Measurements from ENCODE around the gene SORCS1.
A peak's percentile ranks its signal among the peaks of the same experiment; 100 is the strongest.

Gene SORCS1

DNA sequence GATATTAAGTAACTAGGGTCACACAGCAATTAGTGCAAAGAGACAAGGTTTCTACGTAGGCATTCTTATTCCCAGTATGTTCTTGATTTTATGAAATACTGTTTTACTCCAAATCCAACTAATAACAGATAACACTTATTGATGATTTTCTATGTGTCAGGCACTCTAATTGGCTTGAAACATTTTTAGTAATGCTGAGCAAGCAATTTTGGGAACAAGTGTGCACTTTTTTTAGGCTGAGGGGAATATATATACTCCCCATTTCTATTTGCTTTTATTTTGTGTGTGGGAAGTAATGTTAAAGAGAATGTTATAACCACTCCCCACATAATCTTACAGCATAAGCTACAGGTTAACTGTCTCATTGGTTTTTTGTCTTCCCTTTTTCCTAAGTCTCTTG, 4.2 kb upstream of the SORCS1 start:
- Histone ChIP-seq H2BK15ac (replicated peaks; ENCODE audit: low read depth) (no peak overlapping the region), H3K18ac (ENCODE audit: low read length) (no peak overlapping the region), H3K4me2 (ENCODE audit: low read length) (no peak overlapping the region), H4K8ac (ENCODE audit: low read depth, low read length) (no peak overlapping the region), H3K27ac (ENCODE audit: low read depth, low read length) (no peak overlapping the region), H3K79me1 (ENCODE audit: low read length) (no peaks in the 10 kb centered on the region), H4K5ac (ENCODE audit: low read length) (no peak overlapping the region), H3K36me3 (ENCODE audit: control insufficient read depth, insufficient read depth, low read length) (no peaks in the 10 kb centered on the region), H2BK5ac (ENCODE audit: low read length) (no peak overlapping the region), H3K4ac (ENCODE audit: low read depth, low read length) (no peak overlapping the region), H3K9ac (ENCODE audit: low read length) (no peak overlapping the region), H3K79me2 (ENCODE audit: control insufficient read depth, insufficient read depth, low read length) (no peaks in the 10 kb centered on the region), H3K4me3 (ENCODE audit: low read length) (no peak overlapping the region), H2BK120ac (ENCODE audit: low read depth, low read length) (no peak overlapping the region), H3K4me1 (ENCODE audit: control insufficient read depth, low read depth, low read length) (no peaks in the 10 kb centered on the region), H2AK5ac (ENCODE audit: low read length) (no peak overlapping the region), H3K23ac (ENCODE audit: low read length) (no peak overlapping the region), H3K56ac (ENCODE audit: low read length) (no peak overlapping the region), H3K27me3 (ENCODE audit: insufficient read depth, low read length, poor library complexity) (peaks cover 5% of the 10 kb centered on the region)
- no CpG with 5 or more reads among the region's 1 CpG for WGBS (ENCODE audit: extremely low coverage, insufficient coverage, low lambda C conversion rate)
- DNase-seq: no peak

DNA sequence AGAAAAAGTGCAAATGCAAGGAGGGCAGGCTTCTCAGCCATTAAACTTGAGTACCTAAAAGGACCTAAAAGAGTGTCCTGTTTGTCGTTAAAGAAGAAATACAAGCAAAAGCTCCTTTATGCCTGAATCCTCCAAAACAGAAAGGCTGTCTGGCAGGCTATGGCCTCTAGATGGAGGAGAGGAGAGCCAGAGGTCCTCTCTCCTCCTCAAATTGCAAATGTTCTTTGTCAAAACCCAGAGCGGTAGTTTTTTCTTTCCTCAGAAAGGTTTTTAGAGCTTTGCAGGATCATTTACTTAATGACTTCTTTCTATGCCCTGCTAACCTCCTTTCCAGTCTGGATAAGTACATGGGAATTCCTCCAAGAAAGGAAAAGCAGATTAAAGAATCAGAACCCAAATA, 1.9 kb upstream of the SORCS1 start:
- no CpG with 5 or more reads among the region's 2 CpGs for WGBS (ENCODE audit: extremely low coverage, insufficient coverage, low lambda C conversion rate)
- no peak overlapping the region for H3K4me3 ChIP-seq (ENCODE audit: low read length)
- H3K56ac ChIP-seq (ENCODE audit: low read length): no peak overlapping the region
- no peak overlapping the region for H3K18ac ChIP-seq (ENCODE audit: low read length)
- no peak overlapping the region for H2BK15ac ChIP-seq (replicated peaks; ENCODE audit: low read depth)
- H2AK5ac ChIP-seq (ENCODE audit: low read length): no peak overlapping the region
- H2BK5ac ChIP-seq (ENCODE audit: low read length): no peak overlapping the region
- H3K27me3 ChIP-seq (ENCODE audit: insufficient read depth, low read length, poor library complexity): peaks cover 5% of the 10 kb centered on the region
- no peaks in the 10 kb centered on the region for H3K4me1 ChIP-seq (ENCODE audit: control insufficient read depth, low read depth, low read length)
- no peaks in the 10 kb centered on the region for H3K79me1 ChIP-seq (ENCODE audit: low read length)
- H3K4ac ChIP-seq (ENCODE audit: low read depth, low read length): no peak overlapping the region
- H3K79me2 ChIP-seq (ENCODE audit: control insufficient read depth, insufficient read depth, low read length): no peaks in the 10 kb centered on the region
- H3K27ac ChIP-seq (ENCODE audit: low read depth, low read length): no peak overlapping the region
- H3K36me3 ChIP-seq (ENCODE audit: control insufficient read depth, insufficient read depth, low read length): no peaks in the 10 kb centered on the region
- no peak overlapping the region for H2BK120ac ChIP-seq (ENCODE audit: low read depth, low read length)
- no peak overlapping the region for H3K23ac ChIP-seq (ENCODE audit: low read length)
- peak; percentile 37 for DNase-seq
- H3K9ac ChIP-seq (ENCODE audit: low read length): no peak overlapping the region
- no peak overlapping the region for H3K4me2 ChIP-seq (ENCODE audit: low read length)
- no peak overlapping the region for H4K5ac ChIP-seq (ENCODE audit: low read length)
- no peak overlapping the region for H4K8ac ChIP-seq (ENCODE audit: low read depth, low read length)

DNA sequence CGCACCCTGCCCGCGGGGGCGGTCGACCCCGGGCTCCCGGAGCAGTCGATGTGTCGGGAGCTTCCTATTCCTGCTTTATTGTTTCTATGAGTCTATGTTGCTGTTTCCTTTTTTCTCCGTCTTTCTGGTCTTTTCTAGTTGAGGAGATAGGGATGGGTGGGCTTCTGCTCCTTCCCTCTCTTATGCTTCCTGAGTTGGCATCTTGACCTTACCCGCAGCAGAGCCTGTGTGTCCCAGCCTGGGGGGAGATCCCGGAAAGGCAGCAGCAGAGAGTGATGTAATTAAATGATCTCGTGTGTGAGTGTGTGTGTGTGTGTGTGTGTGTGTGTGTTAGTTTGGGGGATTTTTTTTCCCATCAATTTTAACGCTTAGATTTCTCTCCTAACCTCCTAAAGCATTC, 486 bp upstream of the SORCS1 start:
- Histone ChIP-seq H3K27ac (ENCODE audit: low read depth, low read length) (no peak overlapping the region), H3K4me1 (ENCODE audit: control insufficient read depth, low read depth, low read length) (no peaks in the 10 kb centered on the region), H3K23ac (ENCODE audit: low read length) (no peak overlapping the region), H3K4me3 (ENCODE audit: low read length) (peak overlapping the region; percentile 11), H4K5ac (ENCODE audit: low read length) (no peak overlapping the region), H2BK5ac (ENCODE audit: low read length) (no peak overlapping the region), H3K79me1 (ENCODE audit: low read length) (no peaks in the 10 kb centered on the region), H3K27me3 (ENCODE audit: insufficient read depth, low read length, poor library complexity) (peaks cover 5% of the 10 kb centered on the region), H2BK15ac (replicated peaks; ENCODE audit: low read depth) (no peak overlapping the region), H3K79me2 (ENCODE audit: control insufficient read depth, insufficient read depth, low read length) (no peaks in the 10 kb centered on the region), H3K56ac (ENCODE audit: low read length) (peak overlapping the region; percentile 52), H3K9ac (ENCODE audit: low read length) (peak overlapping the region; percentile 25), H2BK120ac (ENCODE audit: low read depth, low read length) (no peak overlapping the region), H3K4me2 (ENCODE audit: low read length) (peak overlapping the region; percentile 53), H3K18ac (ENCODE audit: low read length) (peak overlapping the region; percentile 21), H4K8ac (ENCODE audit: low read depth, low read length) (no peak overlapping the region), H3K4ac (ENCODE audit: low read depth, low read length) (no peak overlapping the region), H3K36me3 (ENCODE audit: control insufficient read depth, insufficient read depth, low read length) (no peaks in the 10 kb centered on the region), H2AK5ac (ENCODE audit: low read length) (no peak overlapping the region)
- WGBS (ENCODE audit: extremely low coverage, insufficient coverage, low lambda C conversion rate): no CpG with 5 or more reads among the region's 14 CpGs
- DNase-seq: peak; percentile 50

DNA sequence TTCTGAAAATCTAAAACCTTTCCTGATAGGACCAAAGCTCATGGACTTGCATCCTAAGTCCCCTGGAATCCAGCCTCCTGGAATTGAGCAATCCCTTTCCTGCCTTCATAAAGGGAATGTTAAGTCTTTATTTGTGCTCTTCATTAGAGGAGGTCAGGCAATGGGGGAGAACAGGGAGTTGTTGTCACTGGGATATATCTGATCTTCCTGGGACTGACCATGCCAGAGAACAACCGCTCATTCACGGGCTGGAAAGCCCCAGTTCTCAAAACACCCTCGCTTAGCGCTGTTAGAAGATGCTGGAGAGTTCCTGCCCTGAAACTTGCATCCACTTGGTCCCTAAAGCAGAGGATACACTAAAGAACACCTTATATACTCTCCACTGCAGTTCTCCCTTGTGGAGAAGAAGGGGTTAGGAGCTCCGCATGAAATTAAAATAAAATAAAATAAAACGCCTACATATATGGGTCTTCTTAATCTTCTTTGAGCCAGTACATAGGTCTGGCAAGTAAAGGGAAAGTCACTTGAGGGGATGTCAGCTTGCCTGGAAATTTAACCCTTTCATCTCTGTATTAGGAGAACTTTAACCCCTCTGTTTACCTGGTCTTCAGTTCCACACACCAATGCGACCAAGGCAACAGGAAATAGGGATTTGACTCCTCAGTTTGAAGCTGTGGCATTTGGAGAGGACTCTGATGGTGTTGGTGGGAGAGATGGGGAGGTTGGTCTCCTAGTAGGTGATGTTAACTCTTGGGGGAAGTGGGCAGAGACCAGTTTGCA, 1.2 kb downstream of the SORCS1 start:
- Histone ChIP-seq H4K5ac (ENCODE audit: low read length) (no peak overlapping the region), H3K18ac (ENCODE audit: low read length) (no peak overlapping the region), H2BK5ac (ENCODE audit: low read length) (no peak overlapping the region), H3K4me2 (ENCODE audit: low read length) (no peak overlapping the region), H2AK5ac (ENCODE audit: low read length) (no peak overlapping the region), H3K56ac (ENCODE audit: low read length) (no peak overlapping the region), H3K27ac (ENCODE audit: low read depth, low read length) (no peak overlapping the region), H2BK120ac (ENCODE audit: low read depth, low read length) (no peak overlapping the region), H3K4ac (ENCODE audit: low read depth, low read length) (no peak overlapping the region), H3K23ac (ENCODE audit: low read length) (no peak overlapping the region), H3K79me2 (ENCODE audit: control insufficient read depth, insufficient read depth, low read length) (no peaks in the 10 kb centered on the region), H3K4me1 (ENCODE audit: control insufficient read depth, low read depth, low read length) (no peaks in the 10 kb centered on the region), H2BK15ac (replicated peaks; ENCODE audit: low read depth) (no peak overlapping the region), H3K27me3 (ENCODE audit: insufficient read depth, low read length, poor library complexity) (peaks cover 5% of the 10 kb centered on the region), H3K4me3 (ENCODE audit: low read length) (no peak overlapping the region), H4K8ac (ENCODE audit: low read depth, low read length) (no peak overlapping the region), H3K9ac (ENCODE audit: low read length) (no peak overlapping the region), H3K36me3 (ENCODE audit: control insufficient read depth, insufficient read depth, low read length) (no peaks in the 10 kb centered on the region), H3K79me1 (ENCODE audit: low read length) (no peaks in the 10 kb centered on the region)
- peak; percentile 48 for DNase-seq
- WGBS (ENCODE audit: extremely low coverage, insufficient coverage, low lambda C conversion rate): no CpG with 5 or more reads among the region's 7 CpGs

DNA sequence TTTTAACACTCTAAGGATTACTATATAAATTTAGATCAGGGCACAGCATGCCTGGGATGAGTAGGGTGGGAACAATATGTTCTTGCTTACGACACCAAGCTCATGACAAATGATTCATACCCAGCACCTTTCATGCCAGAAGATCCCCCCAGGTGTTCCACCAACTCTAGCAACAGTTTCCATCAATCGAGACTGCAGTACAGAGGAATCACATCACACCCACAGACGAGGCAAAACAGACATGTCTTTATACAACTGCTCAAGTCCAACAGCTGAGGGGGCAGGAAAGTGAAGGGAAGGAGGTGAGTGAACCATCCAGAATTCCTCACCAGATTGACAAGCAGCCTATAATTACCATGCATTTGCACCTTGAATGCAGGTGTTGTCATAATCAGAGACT, 3.6 kb downstream of the SORCS1 start:
- no peak overlapping the region for H4K8ac ChIP-seq (ENCODE audit: low read depth, low read length)
- no peaks in the 10 kb centered on the region for H3K36me3 ChIP-seq (ENCODE audit: control insufficient read depth, insufficient read depth, low read length)
- peaks cover 5% of the 10 kb centered on the region for H3K27me3 ChIP-seq (ENCODE audit: insufficient read depth, low read length, poor library complexity)
- H2BK5ac ChIP-seq (ENCODE audit: low read length): no peak overlapping the region
- H2BK120ac ChIP-seq (ENCODE audit: low read depth, low read length): no peak overlapping the region
- WGBS (ENCODE audit: extremely low coverage, insufficient coverage, low lambda C conversion rate): no CpG with 5 or more reads among the region's 3 CpGs
- H3K56ac ChIP-seq (ENCODE audit: low read length): no peak overlapping the region
- no peak for DNase-seq
- no peak overlapping the region for H3K4me2 ChIP-seq (ENCODE audit: low read length)
- H3K18ac ChIP-seq (ENCODE audit: low read length): no peak overlapping the region
- H3K27ac ChIP-seq (ENCODE audit: low read depth, low read length): no peak overlapping the region
- H3K23ac ChIP-seq (ENCODE audit: low read length): no peak overlapping the region
- H2BK15ac ChIP-seq (replicated peaks; ENCODE audit: low read depth): no peak overlapping the region
- no peak overlapping the region for H3K9ac ChIP-seq (ENCODE audit: low read length)
- H3K79me1 ChIP-seq (ENCODE audit: low read length): no peaks in the 10 kb centered on the region
- H3K4me3 ChIP-seq (ENCODE audit: low read length): no peak overlapping the region
- no peak overlapping the region for H4K5ac ChIP-seq (ENCODE audit: low read length)
- H3K4me1 ChIP-seq (ENCODE audit: control insufficient read depth, low read depth, low read length): no peaks in the 10 kb centered on the region
- no peak overlapping the region for H2AK5ac ChIP-seq (ENCODE audit: low read length)
- no peak overlapping the region for H3K4ac ChIP-seq (ENCODE audit: low read depth, low read length)
- no peaks in the 10 kb centered on the region for H3K79me2 ChIP-seq (ENCODE audit: control insufficient read depth, insufficient read depth, low read length)

DNA sequence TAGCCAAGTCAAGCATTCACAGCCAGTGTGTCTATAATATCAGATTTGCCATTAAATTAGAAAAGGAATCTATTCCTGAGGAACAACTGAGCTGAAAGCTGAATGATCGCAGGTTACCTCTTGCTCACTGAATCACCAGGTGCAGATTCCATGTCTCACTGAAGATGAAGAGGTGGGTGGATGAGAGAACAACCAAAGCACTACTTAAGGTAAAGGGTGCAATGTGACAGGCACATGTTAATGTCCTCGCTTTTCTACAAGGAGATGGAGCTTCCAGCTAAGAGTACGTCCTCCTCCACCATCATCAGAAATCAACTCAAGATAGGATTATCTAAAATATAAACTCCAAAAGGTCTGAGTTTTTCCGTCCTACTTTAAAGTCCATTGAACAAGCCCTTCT, 4.6 kb downstream of the SORCS1 start:
- Histone ChIP-seq H2AK5ac (ENCODE audit: low read length) (no peak overlapping the region), H2BK15ac (replicated peaks; ENCODE audit: low read depth) (no peak overlapping the region), H3K4me3 (ENCODE audit: low read length) (no peak overlapping the region), H3K18ac (ENCODE audit: low read length) (no peak overlapping the region), H3K4me1 (ENCODE audit: control insufficient read depth, low read depth, low read length) (no peaks in the 10 kb centered on the region), H3K4ac (ENCODE audit: low read depth, low read length) (no peak overlapping the region), H2BK5ac (ENCODE audit: low read length) (no peak overlapping the region), H3K4me2 (ENCODE audit: low read length) (no peak overlapping the region), H3K56ac (ENCODE audit: low read length) (no peak overlapping the region), H3K36me3 (ENCODE audit: control insufficient read depth, insufficient read depth, low read length) (no peaks in the 10 kb centered on the region), H3K23ac (ENCODE audit: low read length) (no peak overlapping the region), H3K79me1 (ENCODE audit: low read length) (no peaks in the 10 kb centered on the region), H2BK120ac (ENCODE audit: low read depth, low read length) (no peak overlapping the region), H3K27me3 (ENCODE audit: insufficient read depth, low read length, poor library complexity) (peaks cover 2% of the 10 kb centered on the region), H4K8ac (ENCODE audit: low read depth, low read length) (no peak overlapping the region), H3K9ac (ENCODE audit: low read length) (no peak overlapping the region), H4K5ac (ENCODE audit: low read length) (no peak overlapping the region), H3K27ac (ENCODE audit: low read depth, low read length) (no peak overlapping the region), H3K79me2 (ENCODE audit: control insufficient read depth, insufficient read depth, low read length) (no peaks in the 10 kb centered on the region)
- WGBS (ENCODE audit: extremely low coverage, insufficient coverage, low lambda C conversion rate): no CpG with 5 or more reads among the region's 4 CpGs
- DNase-seq: no peak

Measured in mesendoderm (in vitro differentiated cells).